GM21576 (cell line): ENCODE data around the gene SMIM41.

Experiments used
- ATAC-seq: cut with Tn5 transposase; IDR thresholded peaks from one replicate; pipeline ENCODE4 v1.9.1; 2021; ENCODE audit warnings: mild to moderate bottlenecking, moderate library complexity; ENCODE audit not compliant: unreplicated experiment

The SMIM41 gene

DNA sequence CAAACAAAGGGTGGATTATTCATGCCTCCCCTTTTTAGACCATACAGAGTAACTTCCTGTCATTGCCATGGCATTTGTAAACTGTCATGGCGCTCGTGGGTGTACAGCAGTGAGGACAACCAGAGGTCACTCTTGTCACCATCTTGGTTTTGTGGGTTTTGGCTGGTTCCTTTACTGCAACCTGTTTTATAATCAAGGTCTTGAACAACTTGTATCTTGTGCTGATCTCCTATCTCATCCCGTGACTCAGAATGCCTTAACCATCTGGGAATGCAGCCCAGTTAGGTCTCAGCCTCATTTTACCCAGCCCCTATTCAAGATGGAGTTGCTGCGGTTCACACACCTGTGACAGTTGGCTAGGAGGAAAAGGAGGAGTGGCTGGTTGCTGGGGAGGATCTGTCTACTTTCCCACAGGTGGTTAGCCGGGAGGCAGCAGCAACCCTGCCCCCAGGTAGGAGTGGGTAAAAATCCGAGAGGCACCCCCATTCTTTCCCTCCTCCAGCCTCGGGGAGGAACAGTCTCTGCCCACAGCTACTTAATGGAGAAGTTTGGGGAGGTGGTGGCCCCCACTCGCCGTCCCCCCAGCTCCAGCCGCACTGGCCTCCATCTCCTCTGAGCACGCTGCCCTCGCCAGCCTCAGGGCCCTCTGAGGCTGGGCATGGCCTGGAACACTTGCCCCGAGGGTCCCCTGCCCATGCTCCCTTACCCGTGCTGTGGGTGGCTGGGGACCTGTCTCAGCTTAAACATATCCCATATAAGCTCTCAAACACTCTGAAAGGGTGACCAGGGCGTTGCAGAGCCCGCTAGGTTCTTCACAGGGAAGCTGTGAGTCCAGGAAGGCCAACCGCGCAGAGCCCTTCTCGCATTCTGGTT is 41.7 kb downstream of the SMIM41 start:
- no peak for ATAC-seq

DNA sequence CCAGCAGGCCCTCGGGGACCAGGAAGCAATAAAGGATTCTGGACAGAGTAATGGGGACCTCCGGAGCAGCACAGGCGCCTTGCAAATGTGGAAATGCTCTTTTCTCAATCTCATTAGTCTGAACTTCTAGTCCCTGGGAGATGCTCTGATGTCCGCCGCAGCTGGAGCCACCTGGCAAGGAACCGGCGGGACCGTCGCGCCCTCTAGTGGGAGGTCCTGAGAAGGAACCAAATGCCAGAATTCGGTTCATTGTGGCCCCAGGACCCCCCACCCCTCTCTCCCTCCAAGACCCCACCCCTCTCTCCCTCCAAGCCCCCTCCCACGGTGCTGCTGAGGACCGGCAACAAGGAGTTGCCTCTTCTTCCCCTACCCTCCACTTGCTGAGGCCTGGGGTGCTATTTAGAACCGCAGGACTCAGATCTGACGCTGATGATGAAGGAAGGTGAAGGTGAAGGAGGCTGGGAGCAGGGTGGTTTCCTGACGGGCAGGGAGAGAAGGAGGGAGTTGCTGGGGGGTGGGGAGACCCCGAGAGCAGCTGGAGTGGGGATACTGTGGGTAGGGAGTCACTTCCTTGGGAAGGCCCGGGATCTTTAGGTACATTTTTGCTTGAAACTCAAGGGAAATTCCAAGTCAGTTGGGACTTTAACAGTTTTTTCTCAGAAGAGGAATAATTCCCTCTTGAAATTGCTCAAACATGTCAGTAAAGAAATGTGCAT is 42.5 kb downstream of the SMIM41 start:
- ATAC-seq, result no peak

DNA sequence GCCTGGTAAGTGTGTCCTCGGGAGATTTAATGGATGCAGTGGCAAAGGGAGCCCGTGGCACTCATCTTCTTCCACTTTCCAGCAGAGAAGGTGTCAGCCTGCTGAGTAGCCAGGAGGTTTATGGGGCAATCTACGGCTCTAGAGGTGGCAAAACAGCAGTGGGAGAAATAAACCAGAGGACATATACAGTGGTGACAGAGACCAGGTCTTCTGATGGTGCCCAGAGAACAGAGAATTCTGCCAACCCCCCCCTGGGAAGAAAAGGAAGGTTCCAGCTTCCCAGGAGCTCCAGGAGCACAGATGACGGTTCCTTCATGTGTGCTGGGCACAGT is 43.0 kb downstream of the SMIM41 start:
- ATAC-seq, result no peak

DNA sequence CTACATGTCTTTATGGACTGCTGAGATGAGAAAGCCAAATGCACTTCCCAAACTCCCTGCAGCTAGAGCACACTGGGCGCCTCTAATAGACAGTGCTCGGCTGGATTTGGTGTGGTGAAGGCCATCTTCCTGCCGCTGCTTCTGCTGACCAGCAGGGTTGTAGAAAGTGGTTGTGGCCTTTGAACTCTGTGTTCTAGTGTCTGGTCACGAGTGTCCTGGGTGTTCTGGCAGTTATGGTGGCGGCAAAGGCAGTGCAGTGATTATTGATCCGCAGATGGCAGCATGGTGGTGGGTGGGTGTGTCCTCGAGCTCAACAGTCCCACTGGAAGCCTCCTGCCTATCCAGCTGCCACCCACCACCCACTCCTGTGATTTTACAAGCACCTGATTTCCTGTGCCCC is 43.4 kb downstream of the SMIM41 start:
- ATAC-seq, result no peak

DNA sequence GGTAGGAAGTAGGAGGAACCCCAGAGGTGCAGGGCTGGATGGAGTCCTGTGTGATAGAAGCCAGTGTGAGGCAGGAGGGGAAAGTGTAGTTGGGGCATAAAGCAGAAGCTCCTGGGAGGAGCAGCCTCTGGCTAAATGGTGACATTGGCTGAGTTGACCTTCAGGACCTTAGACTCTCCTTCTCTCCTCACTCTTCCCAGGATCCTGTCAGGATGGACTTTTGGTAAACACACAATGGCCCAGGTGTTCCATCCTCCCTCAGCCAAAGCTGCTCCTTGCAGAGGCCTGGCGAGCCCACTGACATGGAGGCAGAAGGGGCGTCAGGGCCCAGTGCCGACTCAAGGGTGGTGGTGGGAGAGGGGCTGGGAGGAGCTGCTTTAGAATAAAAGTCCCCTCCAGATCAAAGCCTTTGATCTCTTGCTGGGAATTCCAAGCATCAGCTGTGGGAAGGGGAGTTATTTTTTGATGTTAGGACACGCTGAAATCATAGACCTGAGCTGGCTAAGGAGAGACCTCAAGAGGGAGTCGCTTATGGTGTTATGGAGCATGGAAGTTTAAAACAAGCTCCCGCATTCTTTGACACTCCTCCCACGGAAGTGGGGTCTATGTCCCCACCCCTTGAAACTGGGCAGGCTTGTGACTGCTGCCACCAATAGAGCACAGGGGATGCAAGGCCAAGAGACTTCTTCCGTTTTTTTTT is 44.1 kb downstream of the SMIM41 start:
- no peak for ATAC-seq

DNA sequence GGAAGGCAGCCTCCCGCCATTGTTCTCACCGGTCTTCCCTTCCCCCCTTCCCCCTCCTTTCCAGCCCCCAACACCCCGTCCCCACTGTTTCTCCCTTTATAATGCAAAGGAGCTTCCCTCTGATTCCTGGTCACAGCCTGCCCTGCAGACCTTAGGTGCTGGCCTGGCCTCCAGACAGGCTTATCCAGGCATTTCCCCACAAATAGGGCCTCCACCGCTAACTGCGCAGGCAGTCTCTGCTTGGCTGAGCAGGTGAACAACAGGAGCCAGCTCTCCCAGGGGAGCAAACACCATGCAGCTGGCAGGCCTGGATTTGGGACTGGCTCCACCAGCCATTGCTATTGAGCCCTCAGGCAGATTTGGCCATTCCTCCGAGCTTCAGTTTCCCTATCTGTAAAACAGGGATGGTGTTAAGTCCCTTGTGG is 46.0 kb downstream of the SMIM41 start:
- ATAC-seq, result no peak

DNA sequence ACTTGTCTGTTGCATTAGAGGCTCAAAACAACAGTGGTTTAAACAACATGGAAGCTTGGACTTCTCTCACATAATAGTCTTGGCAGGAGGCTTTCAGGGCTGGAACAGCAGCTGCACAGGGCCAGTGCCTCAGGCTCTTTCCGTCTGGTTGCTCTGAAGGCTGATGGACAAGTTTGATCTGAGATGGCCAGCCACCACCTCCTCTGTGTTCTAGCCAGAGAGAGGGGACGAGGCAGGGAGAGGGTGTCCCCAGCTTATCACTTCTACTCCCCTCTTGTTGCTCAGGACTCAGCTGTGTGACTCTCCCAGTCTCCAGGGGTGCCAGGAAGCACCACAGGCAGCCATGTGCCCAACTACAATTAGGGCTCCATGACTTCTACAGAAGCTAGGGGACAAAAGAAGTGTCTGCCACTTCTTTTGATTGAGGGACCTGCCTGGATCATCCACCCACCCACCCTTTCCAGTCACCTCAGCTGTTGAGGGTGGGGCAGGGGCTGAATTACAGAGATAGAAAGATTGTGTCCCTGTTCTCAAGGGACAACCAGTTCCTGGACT is 46.6 kb downstream of the SMIM41 start:
- no peak for ATAC-seq

DNA sequence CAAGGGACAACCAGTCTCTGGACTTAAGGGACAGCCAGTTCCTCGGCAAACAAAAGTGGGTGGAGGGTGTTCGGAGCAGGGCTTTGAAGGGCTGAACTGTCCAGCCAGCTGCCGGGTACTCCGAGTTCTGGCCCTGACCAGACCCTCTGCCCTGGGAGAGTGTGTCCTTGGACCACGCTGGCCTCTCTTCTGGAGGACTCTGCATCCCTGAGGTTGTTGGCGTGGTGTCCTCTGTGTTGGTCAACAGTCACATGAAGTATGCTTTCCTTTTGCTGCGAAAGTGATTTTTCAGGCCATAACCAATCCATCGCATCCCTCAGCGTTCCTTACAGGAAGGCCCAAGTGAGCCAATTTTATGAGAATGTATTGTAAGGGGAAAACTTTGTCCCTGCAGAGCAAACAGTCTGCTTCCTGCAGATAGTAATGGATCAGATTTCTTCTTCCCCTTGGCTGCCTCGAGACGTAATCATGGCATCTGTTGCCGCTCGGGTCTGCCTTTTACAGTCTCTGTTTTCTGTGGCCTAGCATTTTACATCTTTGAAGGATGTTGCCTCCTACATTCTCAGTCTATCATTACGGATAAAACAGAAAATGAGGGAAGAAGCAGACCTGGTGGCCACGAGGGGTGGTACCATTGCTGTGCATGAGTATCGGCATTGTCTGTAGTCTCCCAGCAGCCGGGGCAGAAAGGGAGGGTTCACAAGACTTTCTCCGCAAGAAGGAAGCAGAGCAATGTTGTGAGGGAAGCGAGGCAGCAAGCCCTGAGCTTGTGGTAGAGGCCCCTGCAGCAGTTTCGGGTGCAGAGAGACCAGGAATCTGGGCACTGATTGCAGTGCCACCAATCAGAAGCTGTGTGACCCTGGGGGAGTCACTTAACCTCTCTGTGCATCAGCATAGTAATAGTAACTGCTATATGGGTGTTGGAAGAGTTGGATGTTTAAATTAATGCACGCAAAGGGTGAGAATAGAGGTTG is 47.4 kb downstream of the SMIM41 start:
- no peak for ATAC-seq

DNA sequence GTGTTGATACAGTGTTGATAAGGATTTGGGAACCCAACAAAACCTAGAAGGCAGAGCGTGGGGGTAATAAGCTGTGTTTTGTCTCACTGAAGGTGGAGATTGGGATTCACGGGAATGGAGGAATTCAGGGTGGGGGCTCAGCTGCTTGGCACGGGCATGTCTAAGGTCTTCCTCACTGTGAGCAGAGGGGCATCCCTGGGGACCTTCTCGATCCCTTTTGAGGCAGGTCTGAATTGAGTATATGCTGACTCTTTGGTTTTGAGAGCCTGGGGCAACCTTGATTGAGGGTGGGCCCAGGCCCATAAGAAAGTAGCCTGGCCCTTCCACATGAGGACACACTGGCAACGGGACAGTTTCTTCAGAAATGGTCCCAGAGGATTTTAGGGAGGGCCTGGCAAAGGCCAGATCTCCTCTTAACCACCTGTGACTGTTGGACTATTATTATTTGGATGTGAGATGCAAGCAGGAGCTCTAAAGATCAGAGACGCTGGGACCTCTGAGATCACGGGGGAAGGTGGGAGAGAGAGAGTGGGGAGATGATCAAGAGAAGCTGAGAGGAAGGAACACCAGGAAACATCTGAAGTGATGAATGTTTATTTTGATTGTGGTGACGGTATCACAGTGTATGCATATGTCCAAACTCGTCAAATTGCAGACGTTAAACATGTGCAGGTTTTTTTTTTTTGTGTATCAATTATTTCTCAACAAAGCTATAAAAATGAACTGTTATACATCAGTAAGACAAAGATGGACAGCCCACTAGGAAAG is 48.4 kb downstream of the SMIM41 start:
- no peak for ATAC-seq

DNA sequence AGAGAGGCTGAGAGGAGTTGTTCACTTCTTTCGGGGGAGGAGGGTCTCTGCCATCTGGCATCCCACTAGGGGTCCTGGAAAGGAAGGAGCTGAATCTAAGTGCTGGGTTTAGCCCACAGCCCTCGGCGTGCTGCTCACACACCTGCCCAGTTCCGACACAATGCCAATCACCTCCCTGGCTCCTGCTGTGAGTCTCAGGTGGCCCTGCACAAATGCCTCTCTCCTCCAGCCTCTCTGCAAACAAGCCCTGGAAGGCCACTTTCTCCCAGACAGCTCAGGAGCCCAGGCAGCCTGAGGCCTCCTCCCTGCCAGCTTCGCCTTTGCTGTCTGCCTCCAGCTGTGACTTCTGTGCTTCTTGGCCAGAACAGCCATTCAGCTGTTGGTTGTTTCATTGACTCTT is 51.2 kb downstream of the SMIM41 start:
- ATAC-seq, result no peak

DNA sequence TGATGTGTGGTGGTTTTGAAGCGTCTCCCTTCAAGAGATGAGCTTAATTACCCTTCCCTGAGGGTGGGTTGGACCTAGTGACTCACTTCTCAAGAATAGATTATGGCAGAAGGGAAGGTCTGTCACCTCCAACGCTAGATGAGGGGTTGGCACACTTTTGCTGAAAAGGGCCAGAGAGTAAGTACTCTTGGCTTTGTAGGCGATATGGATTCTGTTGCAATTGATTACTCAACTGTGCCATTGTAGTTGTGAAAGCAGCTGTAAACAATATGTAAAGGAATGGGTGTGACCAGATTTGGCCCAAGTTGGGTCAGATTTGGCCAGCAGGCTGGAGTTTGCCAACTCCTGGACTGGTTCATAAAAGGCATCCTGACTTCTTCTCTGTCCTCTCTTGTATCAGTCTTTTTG is 53.3 kb downstream of the SMIM41 start:
- no peak for ATAC-seq

DNA sequence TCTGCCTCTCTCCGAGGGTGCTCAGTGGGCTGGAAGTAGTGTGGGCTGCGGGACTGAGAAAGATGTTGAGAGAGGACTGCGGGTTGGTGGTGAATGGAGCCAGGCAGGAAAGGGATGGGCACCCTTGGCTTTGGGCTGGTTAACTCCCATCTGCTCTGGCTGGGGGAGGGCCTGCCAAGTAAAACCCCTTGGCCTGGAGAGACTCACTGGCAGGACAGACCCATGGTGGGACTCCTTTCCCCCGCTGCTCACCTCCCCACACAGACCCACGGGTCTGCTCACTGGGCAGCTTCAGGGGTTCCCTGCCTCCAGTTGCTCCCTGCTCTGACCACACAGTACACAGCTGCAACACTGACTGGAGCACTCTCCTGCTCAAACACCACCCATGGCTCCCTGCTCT is 58.2 kb downstream of the SMIM41 start:
- ATAC-seq, result no peak

DNA sequence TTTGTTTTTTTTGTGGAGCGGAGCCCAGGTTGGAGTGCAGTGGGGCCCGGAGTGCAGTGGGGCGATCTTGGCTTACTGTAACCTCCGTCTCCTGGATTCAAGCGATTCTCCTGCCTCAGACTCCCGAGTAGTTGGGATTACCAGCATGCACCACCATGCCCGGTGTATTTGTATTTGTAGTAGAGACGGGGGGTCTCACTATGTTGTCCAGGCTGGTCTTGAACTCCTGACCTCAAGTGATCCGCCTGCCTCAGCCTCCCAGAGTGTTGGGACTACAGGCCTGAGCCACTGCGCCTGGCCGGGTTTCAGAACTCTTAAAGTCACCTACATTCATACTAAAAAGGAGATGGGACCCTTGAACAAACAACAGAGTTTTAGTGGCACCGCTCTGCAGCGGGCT is 59.6 kb downstream of the SMIM41 start:
- ATAC-seq, result no peak

DNA sequence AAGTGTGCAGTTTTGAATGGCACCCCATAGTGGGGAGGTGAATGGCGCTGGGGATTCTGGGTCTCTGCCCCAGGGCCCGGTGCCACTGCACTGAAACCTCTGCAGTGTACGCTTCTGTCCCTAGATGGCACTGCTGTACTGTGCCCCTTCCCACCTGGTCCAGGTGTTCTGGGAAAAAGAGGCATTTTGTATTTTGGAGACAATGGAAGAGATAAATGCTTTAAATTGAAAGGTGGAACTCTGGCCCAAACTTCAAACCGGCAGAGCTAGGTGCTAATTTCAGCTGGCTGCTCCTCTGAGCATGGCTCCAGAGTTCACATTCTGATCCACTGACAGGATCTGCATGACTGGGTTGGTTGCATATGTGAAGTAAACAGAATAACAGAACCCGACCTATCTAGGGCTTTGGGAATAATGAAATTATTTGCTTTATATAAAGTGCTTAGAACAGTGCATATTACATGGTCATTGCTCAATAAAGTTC is 60.1 kb downstream of the SMIM41 start:
- ATAC-seq, result no peak

DNA sequence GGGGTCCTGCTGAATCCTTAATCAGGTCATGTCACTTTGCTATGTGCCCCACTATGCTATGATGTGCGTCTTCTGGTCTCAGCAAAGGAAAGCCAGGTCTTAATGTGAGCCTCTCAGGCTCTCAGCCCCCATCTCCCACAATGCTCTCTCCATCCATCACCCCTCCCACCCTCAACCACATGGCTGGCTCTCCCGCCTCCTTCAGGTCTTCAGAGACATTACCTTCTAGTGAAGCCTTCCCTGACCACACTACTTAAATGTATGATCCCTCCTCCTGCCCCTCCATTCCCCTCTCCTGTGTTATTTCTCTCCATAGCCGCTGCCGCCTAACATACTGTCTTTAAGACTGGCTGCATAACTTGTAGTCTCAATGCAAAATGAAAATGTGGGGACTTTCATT is 61.8 kb downstream of the SMIM41 start:
- no peak for ATAC-seq

DNA sequence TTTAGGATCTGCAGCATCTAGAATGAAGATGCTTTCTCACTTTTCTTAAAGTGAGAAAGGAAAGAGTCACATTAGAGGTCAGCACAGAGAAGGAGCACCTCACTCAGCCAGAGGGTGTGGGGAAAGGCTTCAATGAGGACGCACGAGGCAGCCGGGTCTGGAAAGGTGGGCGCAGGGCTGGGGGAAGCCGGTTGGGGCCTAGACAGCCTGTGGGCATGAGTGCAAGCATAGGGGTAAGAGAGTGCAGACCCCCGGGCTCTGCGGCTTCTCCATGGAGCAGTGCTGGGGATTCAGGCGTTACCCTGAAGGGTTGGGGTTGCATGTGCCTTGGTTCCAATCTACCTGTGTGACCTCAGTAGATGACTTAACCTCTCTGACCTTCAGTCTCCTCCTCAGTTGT is 62.4 kb downstream of the SMIM41 start:
- no peak for ATAC-seq

DNA sequence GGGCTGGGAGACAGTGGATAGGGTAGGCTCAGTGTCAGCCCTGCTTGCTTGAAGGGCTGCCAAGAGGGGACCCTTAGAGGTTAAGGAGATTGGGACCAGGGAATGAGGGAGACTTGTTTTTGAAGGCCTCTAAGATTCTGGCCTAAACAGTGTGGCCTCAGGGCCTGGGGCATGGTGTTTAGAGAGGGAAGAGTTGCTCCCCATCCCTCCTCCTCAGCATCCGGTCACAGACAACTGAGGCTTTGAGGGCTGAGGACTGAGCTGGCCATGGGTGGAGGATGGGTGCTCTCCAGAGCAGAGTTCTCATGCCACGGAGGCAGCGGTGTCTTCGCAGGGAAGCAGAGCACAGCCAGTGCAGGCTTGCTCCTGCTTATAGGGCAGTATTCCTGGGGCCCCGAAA is 62.9 kb downstream of the SMIM41 start:
- no peak for ATAC-seq

DNA sequence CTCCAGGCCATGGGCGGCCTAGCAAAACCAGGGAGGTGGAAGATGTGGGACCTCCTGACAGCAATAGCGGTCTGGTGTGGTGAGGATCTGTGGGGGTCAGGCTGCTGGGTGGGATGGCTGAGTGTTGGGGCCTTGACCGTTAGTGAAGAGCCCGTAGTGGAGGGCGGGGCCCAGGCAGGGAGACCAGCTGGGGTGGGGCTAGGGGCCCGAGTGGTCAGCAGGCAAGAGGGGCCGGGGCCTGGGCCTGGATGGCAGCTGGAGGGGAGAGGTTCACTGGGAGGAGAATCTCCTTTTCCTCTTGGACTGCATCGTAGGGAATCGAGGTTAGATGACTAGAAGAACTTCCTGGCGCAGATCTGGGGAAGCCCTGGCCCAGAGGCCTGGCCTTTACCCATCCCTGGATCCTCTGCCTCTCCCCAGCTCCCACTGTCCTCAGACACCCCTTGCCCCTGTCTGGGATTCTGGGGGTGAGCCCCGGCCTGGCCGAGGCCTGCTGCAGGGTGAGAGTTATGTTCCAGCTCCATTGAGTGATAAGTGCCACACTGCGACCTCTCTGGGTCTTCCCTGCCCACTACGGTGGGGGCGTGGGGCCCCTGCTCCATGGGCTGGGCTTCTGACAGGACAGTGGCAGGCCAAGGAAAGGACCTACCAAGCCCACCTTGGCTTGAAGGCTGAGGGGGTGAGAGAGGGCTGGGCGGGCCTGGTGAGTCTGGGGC is 65.2 kb downstream of the SMIM41 start:
- ATAC-seq, result no peak
